ENCODE data around the gene PPP1R12C.

PPP1R12C gene

GRCh38 chr19:55146705-55147273, 29.4 kb upstream of the PPP1R12C start:
- no peak for DNase-seq (ENCODE audit: low read depth in 2 of 2)

- DNase-seq (ENCODE audit: low read depth in 2 of 2): no peak
These were observed 28.8 kb upstream of the PPP1R12C start for GRCh38 chr19:55146078-55146704.

GRCh38 chr19:55145232-55145631, 27.8 kb upstream of the PPP1R12C start:
- DNase-seq (ENCODE audit: low read depth in 2 of 2): no peak

- no peak for DNase-seq (ENCODE audit: low read depth in 2 of 2)
These were observed 24.3 kb upstream of the PPP1R12C start for GRCh38 chr19:55141696-55142095.

- DNase-seq (ENCODE audit: low read depth in 2 of 2): no peak
These were observed 20.5 kb upstream of the PPP1R12C start for GRCh38 chr19:55137915-55138314.

GRCh38 chr19:55136399-55137102, 19.1 kb upstream of the PPP1R12C start:
- DNase-seq (ENCODE audit: low read depth in 2 of 2): no peak

GRCh38 chr19:55134736-55135135, 17.3 kb upstream of the PPP1R12C start:
- no peak for DNase-seq (ENCODE audit: low read depth in 2 of 2)

- DNase-seq (ENCODE audit: low read depth in 2 of 2): no peak
These were observed 16.4 kb upstream of the PPP1R12C start for GRCh38 chr19:55133639-55134444.

GRCh38 chr19:55132453-55133129, 15.2 kb upstream of the PPP1R12C start:
- no peak for DNase-seq (ENCODE audit: low read depth in 2 of 2)

GRCh38 chr19:55131421-55131820, 14.0 kb upstream of the PPP1R12C start:
- DNase-seq (ENCODE audit: low read depth in 2 of 2): no peak

- no peak for DNase-seq (ENCODE audit: low read depth in 2 of 2)
These were observed 1.6 kb upstream of the PPP1R12C start for GRCh38 chr19:55119053-55119452.

- no peak for DNase-seq (ENCODE audit: low read depth in 2 of 2)
These were observed 1.1 kb upstream of the PPP1R12C start for GRCh38 chr19:55118401-55118991.

- DNase-seq (ENCODE audit: low read depth in 2 of 2): peak; percentile 95 to 96
These were observed 390 bp upstream of the PPP1R12C start for GRCh38 chr19:55117663-55118391.

GRCh38 chr19:55116232-55116858, 1.1 kb downstream of the PPP1R12C start:
- DNase-seq (ENCODE audit: low read depth in 2 of 2): peak in 1 of 2 donors; percentile 14

GRCh38 chr19:55115446-55116065, 1.9 kb downstream of the PPP1R12C start:
- DNase-seq (ENCODE audit: low read depth in 2 of 2): no peak

- no peak for DNase-seq (ENCODE audit: low read depth in 2 of 2)
These were observed 2.8 kb downstream of the PPP1R12C start for GRCh38 chr19:55114566-55115145.

GRCh38 chr19:55113570-55114039, 3.8 kb downstream of the PPP1R12C start:
- DNase-seq (ENCODE audit: low read depth in 2 of 2): no peak

- DNase-seq (ENCODE audit: low read depth in 2 of 2): no peak
These were observed 4.5 kb downstream of the PPP1R12C start for GRCh38 chr19:55112777-55113569.
